Muscle layer of duodenum (tissue), 2 donors: ENCODE data around the gene COL25A1.

ENCODE experiments used
- H3K27ac ChIP-seq: one replicate; pipeline ENCODE4 v1.7.0; 2013; ENCODE audit warnings: mild to moderate bottlenecking, low read length
- H3K27me3 ChIP-seq: one replicate; pipeline ENCODE4 v1.7.0; 2013; ENCODE audit warnings: low read depth, mild to moderate bottlenecking, control low read depth, low read length
- H3K36me3 ChIP-seq, 2 donors: one replicate each; pipeline ENCODE4 v1.7.0; 2013; ENCODE audit warnings: low read length in 2 of 2, control low read depth in 1 of 2, mild to moderate bottlenecking in 1 of 2; ENCODE audit not compliant: insufficient read depth in 2 of 2, control insufficient read depth in 1 of 2
- H3K4me1 ChIP-seq, 2 donors: one replicate each; pipeline ENCODE4 v1.7.0; 2013; ENCODE audit warnings: low read length in 2 of 2, mild to moderate bottlenecking in 2 of 2, control low read depth in 1 of 2, moderate library complexity in 1 of 2; ENCODE audit not compliant: insufficient read depth in 2 of 2, control insufficient read depth in 1 of 2
- H3K4me3 ChIP-seq, 2 donors: one replicate each; pipeline ENCODE4 v1.7.0; 2013; ENCODE audit warnings: low read length in 2 of 2, low read depth in 1 of 2, mild to moderate bottlenecking in 1 of 2
- H3K9me3 ChIP-seq, 2 donors: one replicate each; pipeline ENCODE4 v1.7.0; 2013; ENCODE audit warnings: low read length in 2 of 2, control low read depth in 1 of 2, mild to moderate bottlenecking in 1 of 2; ENCODE audit not compliant: control insufficient read depth in 1 of 2
- donor health status: healthy.

Gene COL25A1

GRCh38 chr4:108893468-108893867 lies 409.0 kb downstream of the COL25A1 start:
- H3K36me3 ChIP-seq = no peaks in the 10 kb centered on the region
- H3K27me3 ChIP-seq = no peaks in the 10 kb centered on the region
- H3K27ac ChIP-seq = no peak overlapping the region
- no peaks in the 10 kb centered on the region for H3K4me1 ChIP-seq
- H3K4me3 ChIP-seq = no peak overlapping the region
- H3K9me3 ChIP-seq = no peaks in the 10 kb centered on the region

GRCh38 chr4:108891896-108892590 lies 410.4 kb downstream of the COL25A1 start:
- Histone ChIP-seq H3K4me3 (no peak overlapping the region), H3K4me1 (no peaks in the 10 kb centered on the region), H3K27ac (no peak overlapping the region), H3K36me3 (no peaks in the 10 kb centered on the region), H3K9me3 (no peaks in the 10 kb centered on the region), H3K27me3 (no peaks in the 10 kb centered on the region)

- Histone ChIP-seq H3K27me3 (no peaks in the 10 kb centered on the region), H3K9me3 (no peaks in the 10 kb centered on the region), H3K27ac (no peak overlapping the region), H3K36me3 (no peaks in the 10 kb centered on the region), H3K4me3 (no peak overlapping the region), H3K4me1 (no peaks in the 10 kb centered on the region)
These were observed 412.0 kb downstream of the COL25A1 start for GRCh38 chr4:108890484-108890881.

GRCh38 chr4:108889696-108890483 lies 412.6 kb downstream of the COL25A1 start:
- Histone ChIP-seq H3K36me3 (no peaks in the 10 kb centered on the region), H3K9me3 (no peaks in the 10 kb centered on the region), H3K4me3 (no peak overlapping the region), H3K27ac (no peak overlapping the region), H3K4me1 (no peaks in the 10 kb centered on the region), H3K27me3 (no peaks in the 10 kb centered on the region)

- H3K4me1 ChIP-seq = no peaks in the 10 kb centered on the region
- no peaks in the 10 kb centered on the region for H3K27me3 ChIP-seq
- no peaks in the 10 kb centered on the region for H3K9me3 ChIP-seq
- no peak overlapping the region for H3K4me3 ChIP-seq
- no peak overlapping the region for H3K27ac ChIP-seq
- no peaks in the 10 kb centered on the region for H3K36me3 ChIP-seq
These were observed 413.7 kb downstream of the COL25A1 start for GRCh38 chr4:108888769-108889168.

GRCh38 chr4:108887034-108887433 lies 415.4 kb downstream of the COL25A1 start:
- H3K36me3 ChIP-seq = no peaks in the 10 kb centered on the region
- H3K27me3 ChIP-seq = no peaks in the 10 kb centered on the region
- H3K4me3 ChIP-seq = no peak overlapping the region
- no peaks in the 10 kb centered on the region for H3K4me1 ChIP-seq
- H3K27ac ChIP-seq = no peak overlapping the region
- H3K9me3 ChIP-seq = no peaks in the 10 kb centered on the region

GRCh38 chr4:108885211-108885610 lies 417.2 kb downstream of the COL25A1 start:
- Histone ChIP-seq H3K4me1 (no peaks in the 10 kb centered on the region), H3K9me3 (no peaks in the 10 kb centered on the region), H3K36me3 (no peaks in the 10 kb centered on the region), H3K27me3 (no peaks in the 10 kb centered on the region), H3K27ac (no peak overlapping the region), H3K4me3 (no peak overlapping the region)

- no peak overlapping the region for H3K4me3 ChIP-seq
- H3K27me3 ChIP-seq = no peaks in the 10 kb centered on the region
- H3K27ac ChIP-seq = no peak overlapping the region
- H3K36me3 ChIP-seq = no peaks in the 10 kb centered on the region
- H3K4me1 ChIP-seq = no peaks in the 10 kb centered on the region
- H3K9me3 ChIP-seq = no peaks in the 10 kb centered on the region
These were observed 417.9 kb downstream of the COL25A1 start for GRCh38 chr4:108884596-108884995.

GRCh38 chr4:108881986-108882385 lies 420.5 kb downstream of the COL25A1 start:
- Histone ChIP-seq H3K9me3 (no peaks in the 10 kb centered on the region), H3K27me3 (no peaks in the 10 kb centered on the region), H3K27ac (no peak overlapping the region), H3K4me1 (no peaks in the 10 kb centered on the region), H3K4me3 (no peak overlapping the region), H3K36me3 (no peaks in the 10 kb centered on the region)

- Histone ChIP-seq H3K27me3 (no peaks in the 10 kb centered on the region), H3K4me1 (no peaks in the 10 kb centered on the region), H3K4me3 (no peak overlapping the region), H3K9me3 (no peaks in the 10 kb centered on the region), H3K27ac (no peak overlapping the region), H3K36me3 (no peaks in the 10 kb centered on the region)
These were observed 421.3 kb downstream of the COL25A1 start for GRCh38 chr4:108881190-108881589.

- no peak overlapping the region for H3K4me3 ChIP-seq
- no peaks in the 10 kb centered on the region for H3K4me1 ChIP-seq
- H3K36me3 ChIP-seq = no peaks in the 10 kb centered on the region
- H3K27me3 ChIP-seq = no peaks in the 10 kb centered on the region
- no peaks in the 10 kb centered on the region for H3K9me3 ChIP-seq
- H3K27ac ChIP-seq = no peak overlapping the region
These were observed 423.7 kb downstream of the COL25A1 start for GRCh38 chr4:108878806-108879205.
